ENCODE results near the gene HUS1.

HUS1 gene

DNA sequence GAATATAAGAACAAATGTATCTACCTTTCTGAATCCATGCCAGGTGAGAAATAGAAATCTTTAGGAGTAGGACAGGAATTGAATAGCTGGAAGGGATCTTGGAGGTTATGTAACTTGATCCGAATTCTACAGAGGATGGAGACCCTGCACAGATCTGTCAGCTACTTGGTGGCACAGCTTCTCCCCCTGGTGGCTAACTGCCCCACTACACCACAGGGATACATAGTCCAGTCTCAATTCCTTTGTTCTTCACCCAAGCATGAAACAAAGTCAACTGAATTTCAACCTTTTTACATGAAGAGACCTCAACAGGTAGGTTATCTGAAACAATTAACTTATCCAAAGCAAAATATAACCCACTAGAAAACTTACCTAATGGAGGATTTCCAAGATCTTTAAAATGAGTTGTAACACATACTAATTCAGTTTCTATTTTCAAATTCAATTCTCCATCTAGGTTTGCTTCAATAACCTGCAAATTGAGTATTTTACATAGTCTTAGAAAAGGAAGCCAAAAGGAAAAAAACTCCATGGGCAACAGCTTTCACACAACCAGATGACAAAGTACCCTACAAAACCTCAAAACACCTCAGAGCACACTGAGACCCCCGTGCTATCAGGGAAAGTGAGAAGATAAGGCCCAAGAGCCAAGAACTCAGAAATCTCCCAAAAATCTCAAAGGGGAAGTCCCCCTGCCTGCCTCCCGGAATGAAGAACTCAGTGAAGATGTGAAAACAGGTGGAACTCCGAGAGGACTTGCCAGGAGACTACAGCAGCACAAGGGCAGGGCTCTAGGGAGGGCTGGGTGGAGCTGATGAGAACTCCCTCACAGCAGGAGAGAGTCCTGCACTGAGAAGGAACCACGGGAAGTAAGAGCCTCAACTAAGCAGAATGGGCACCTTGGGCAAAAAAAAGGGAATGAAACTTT lies 10.3 kb downstream of the HUS1 start:
- peak; percentile 72 for DNase-seq (ENCODE audit: low spot score)
- TF ChIP-seq, protein P1, sequence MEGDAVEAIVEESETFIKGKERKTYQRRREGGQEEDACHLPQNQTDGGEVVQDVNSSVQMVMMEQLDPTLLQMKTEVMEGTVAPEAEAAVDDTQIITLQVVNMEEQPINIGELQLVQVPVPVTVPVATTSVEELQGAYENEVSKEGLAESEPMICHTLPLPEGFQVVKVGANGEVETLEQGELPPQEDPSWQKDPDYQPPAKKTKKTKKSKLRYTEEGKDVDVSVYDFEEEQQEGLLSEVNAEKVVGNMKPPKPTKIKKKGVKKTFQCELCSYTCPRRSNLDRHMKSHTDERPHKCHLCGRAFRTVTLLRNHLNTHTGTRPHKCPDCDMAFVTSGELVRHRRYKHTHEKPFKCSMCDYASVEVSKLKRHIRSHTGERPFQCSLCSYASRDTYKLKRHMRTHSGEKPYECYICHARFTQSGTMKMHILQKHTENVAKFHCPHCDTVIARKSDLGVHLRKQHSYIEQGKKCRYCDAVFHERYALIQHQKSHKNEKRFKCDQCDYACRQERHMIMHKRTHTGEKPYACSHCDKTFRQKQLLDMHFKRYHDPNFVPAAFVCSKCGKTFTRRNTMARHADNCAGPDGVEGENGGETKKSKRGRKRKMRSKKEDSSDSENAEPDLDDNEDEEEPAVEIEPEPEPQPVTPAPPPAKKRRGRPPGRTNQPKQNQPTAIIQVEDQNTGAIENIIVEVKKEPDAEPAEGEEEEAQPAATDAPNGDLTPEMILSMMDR (IDR thresholded peaks at IDR 0.05; ENCODE audit: extremely low read depth, insufficient read depth, missing control alignments), result peak; percentile 85
- in situ Hi-C loops (cut with MboI; ENCODE audit: low pct_unique_long_range_greater_than_20kb, low sequenced_read_pairs, unreplicated experiment), result no loop called here

- in situ Hi-C loops (cut with MboI; ENCODE audit: low pct_unique_long_range_greater_than_20kb, low sequenced_read_pairs, unreplicated experiment), result no loop called here
- TF ChIP-seq, protein P1 (IDR thresholded peaks at IDR 0.05; ENCODE audit: extremely low read depth, insufficient read depth, missing control alignments), result no peak
- DNase-seq (ENCODE audit: low spot score), result no peak
Observed at GRCh38 chr7:47967708-47968107, 11.7 kb downstream of the HUS1 start.

- DNase-seq (ENCODE audit: low spot score), result no peak
- in situ Hi-C loops (cut with MboI; ENCODE audit: low pct_unique_long_range_greater_than_20kb, low sequenced_read_pairs, unreplicated experiment), result no loop called here
- TF ChIP-seq, protein P1 (IDR thresholded peaks at IDR 0.05; ENCODE audit: extremely low read depth, insufficient read depth, missing control alignments), result no peak
Observed at GRCh38 chr7:47967123-47967522, 12.3 kb downstream of the HUS1 start.

GRCh38 chr7:47965456-47965855 lies 14.0 kb downstream of the HUS1 start:
- TF ChIP-seq, protein P1 (IDR thresholded peaks at IDR 0.05; ENCODE audit: extremely low read depth, insufficient read depth, missing control alignments), result no peak
- in situ Hi-C loops (cut with MboI; ENCODE audit: low pct_unique_long_range_greater_than_20kb, low sequenced_read_pairs, unreplicated experiment), result no loop called here
- no peak for DNase-seq (ENCODE audit: low spot score)

GRCh38 chr7:47962262-47962661 lies 17.2 kb downstream of the HUS1 start:
- TF ChIP-seq, protein P1 (IDR thresholded peaks at IDR 0.05; ENCODE audit: extremely low read depth, insufficient read depth, missing control alignments), result no peak
- DNase-seq (ENCODE audit: low spot score), result no peak
- in situ Hi-C loops (cut with MboI; ENCODE audit: low pct_unique_long_range_greater_than_20kb, low sequenced_read_pairs, unreplicated experiment), result no loop called here

GRCh38 chr7:47957156-47957555 lies 22.3 kb downstream of the HUS1 start:
- in situ Hi-C loops (cut with MboI; ENCODE audit: low pct_unique_long_range_greater_than_20kb, low sequenced_read_pairs, unreplicated experiment), result loop anchor here (10.0 kb wide), 1 partner anchor 158 kb away; no protein-coding TSS in a partner anchor
- DNase-seq (ENCODE audit: low spot score), result no peak
- TF ChIP-seq, protein P1 (IDR thresholded peaks at IDR 0.05; ENCODE audit: extremely low read depth, insufficient read depth, missing control alignments), result no peak
